CD4-positive, alpha-beta T cell treated with Interleukin-15 for 1 hour (primary cell): ENCODE results near the gene SUSD3.

ENCODE experiments used
- DNase-seq: peaks from one replicate; pipeline ENCODE4 v3.0.0-alpha.2; 2020

Gene SUSD3

GRCh38 chr9:93114169-93114983, 55.9 kb downstream of the SUSD3 start:
- DNase-seq, result peak; percentile 20

DNA sequence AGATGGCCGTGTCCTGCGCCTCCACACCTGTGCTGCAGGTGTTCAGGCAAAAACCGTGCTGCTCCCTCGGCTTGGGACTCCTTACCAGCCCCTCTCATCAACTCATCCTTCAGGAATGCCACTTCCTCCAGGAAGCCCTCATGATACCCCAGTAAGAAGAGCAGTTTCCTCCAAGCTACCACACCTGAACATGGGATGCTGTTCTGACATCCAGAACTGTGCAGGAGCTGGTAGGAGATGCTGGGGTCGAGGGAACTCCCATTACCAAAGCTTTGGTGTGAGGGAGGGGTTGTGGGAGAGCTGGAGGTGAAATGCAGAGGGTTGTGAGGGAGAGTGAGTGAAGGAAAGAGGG, 56.5 kb downstream of the SUSD3 start:
- DNase-seq, result no peak

DNA sequence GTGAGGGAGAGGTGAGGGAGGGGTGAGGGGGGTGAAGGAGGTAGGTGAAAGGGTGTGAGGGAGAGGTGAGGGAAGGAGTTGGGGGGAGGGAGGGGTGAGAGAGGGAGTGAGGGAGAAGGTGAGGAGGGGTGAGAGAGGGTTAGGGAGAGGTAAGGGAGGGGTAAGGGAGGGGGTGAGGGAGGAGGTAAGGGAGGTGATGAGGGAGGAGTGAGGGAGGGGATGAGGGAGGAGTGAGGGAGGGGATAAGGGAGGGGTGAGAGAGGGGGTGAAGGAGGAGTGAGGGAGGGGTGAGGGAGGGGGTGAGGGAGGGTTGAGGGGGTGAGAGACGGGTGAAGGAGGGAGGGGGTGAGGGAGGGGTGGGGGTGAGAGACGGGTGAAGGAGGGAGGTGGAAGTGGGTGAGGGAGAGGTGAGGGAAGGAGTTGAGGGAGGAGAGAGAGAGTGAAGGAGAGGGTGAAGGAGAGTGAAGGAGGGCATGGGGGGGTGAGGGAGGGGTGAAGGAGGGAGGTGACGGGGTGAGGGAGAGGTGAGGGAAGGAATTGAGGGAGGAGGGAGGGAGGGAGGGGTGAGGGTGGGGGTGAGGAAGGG, 57.1 kb downstream of the SUSD3 start:
- no peak for DNase-seq

GRCh38 chr9:93116072-93116961, 57.8 kb downstream of the SUSD3 start:
- DNase-seq, result peak; percentile 84

DNA sequence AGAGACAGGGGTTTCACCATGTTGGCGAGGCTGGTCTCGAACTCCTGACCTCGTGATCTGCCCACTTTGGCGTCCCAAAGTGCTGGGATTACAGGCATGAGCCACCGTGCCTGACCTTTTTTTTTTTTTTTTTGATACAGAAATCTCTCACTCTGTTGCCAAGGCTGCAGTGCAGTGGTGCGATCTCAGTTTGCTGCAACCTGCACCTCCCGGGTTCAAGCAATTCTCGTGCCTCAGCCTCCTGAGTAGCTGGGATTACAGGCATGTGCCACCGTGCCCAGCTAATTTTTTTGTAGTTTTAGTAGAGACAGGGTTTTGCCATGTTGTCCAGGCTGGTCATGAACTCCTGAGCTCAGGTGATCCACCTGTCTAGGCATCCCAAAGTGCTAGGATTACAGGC, 59.0 kb downstream of the SUSD3 start:
- DNase-seq, result peak; percentile 14

DNA sequence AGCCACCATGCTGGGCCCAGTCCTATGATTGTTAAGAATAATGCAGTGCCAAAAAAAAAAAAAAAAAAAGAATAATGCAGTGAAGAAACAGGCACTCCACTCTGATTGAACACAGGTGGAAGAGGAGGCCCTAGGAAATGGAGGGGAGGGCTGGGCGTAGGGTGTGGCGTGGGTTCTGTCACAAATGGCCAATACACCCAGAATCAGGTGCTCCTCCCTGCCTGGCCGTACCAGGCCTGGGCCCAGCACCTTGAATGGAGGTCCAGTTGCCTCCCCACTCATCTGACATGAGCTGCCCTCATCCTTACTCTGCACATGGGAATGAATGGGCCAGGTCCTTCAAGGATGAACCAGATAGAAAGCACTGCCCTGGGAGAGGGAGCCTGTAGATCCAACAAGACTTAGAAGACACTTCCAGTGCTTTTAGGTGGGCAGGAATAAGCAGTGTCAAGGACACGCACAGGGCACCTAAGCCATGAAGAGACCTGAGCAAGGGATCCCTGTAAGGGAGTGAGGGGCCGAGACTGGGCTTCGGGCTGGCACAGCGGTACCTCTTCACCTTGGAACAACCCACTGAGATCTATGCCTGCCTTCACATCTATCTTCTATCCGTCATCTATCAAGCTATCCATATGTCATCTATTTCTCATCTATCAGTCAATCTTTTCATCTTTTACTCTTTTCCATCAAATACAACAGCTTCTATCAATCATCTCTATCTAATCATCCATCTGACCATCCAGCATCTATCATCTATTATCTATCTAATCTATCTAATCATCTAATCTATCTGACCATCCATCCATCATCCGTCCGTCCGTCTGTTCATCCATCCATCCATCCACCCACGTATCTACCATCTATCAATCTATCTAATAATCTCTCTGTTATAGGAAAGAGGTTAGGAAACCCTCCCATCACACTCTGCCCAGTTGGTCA, 59.7 kb downstream of the SUSD3 start:
- DNase-seq, result peak; percentile 17

GRCh38 chr9:93118863-93119702, 60.6 kb downstream of the SUSD3 start:
- peak; percentile 20 for DNase-seq

- DNase-seq, result no peak
Measured at GRCh38 chr9:93119703-93119952, 61.1 kb downstream of the SUSD3 start.

- peak; percentile 88 for DNase-seq
Measured at GRCh38 chr9:93119953-93120845, 61.7 kb downstream of the SUSD3 start.

DNA sequence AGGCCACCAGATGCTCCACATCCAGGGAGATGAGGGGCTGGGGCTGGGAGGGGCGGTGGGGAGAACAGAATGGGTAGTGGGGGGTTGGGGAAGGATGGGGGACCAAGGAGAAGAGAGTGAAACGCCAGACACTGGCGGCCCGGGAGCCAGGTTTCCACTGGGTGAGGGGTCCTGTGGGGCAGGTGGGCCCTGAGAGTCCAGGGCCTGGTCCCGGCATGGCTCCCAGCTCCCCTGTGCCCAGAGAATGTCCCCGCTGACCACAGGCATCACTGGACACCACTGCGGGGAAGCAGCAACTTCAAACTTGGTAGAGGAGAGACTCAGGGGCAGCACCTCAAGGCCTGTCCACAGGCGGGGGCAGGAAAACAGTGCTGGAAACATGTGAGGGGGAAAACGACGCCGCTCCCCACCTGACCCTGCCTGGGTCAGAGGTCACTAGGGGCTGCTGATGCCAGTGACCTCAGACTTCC, 62.4 kb downstream of the SUSD3 start:
- peak; percentile 16 for DNase-seq

- DNase-seq, result peak; percentile 15
Measured at GRCh38 chr9:93121316-93122241, 63.1 kb downstream of the SUSD3 start.

DNA sequence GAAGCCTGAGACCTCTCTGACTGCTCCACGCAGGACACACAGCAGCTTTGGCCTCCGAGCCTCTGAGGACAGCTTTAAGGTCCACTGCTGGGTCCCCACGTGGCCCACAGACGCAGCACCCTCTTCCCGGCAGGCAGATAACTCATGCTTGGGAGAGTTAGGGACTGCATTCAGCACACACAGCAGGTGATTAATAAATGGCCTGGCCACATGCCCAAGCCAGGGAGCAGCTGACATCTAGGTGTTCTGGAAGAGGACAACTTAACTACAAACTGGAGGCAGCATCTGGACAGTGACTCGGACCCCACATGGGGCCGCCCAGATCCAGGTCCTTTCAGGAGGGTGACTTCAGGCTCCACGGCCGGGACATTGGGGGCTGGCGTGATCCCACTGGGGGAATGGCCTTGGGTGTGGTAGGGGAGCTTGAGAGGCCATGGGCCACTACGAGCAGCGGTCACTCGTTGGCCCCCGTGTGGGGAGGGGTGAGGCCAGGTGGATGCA, 64.3 kb downstream of the SUSD3 start:
- peak; percentile 16 for DNase-seq

- peak; percentile 16 for DNase-seq
Measured at GRCh38 chr9:93123561-93124283, 65.2 kb downstream of the SUSD3 start.

DNA sequence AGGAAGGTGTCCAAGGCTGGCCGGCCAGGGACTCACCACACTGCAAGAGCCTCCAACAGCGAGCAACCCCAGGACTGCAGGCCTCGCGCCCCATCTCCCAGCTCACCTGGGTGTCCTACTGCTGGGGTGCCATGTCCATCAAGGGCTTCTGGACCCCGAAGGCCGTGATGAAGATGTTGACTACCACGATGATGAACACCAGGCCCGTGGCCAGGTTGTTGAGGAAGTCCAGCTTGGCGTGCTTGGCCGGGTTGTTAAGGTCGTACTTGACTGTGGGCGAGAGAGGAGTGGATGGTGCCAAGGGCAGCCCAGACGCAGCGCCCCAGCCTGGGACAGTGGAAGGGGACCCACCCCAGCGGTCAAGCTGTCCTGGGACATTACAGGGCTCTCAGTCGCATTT, 66.3 kb downstream of the SUSD3 start:
- no peak for DNase-seq

DNA sequence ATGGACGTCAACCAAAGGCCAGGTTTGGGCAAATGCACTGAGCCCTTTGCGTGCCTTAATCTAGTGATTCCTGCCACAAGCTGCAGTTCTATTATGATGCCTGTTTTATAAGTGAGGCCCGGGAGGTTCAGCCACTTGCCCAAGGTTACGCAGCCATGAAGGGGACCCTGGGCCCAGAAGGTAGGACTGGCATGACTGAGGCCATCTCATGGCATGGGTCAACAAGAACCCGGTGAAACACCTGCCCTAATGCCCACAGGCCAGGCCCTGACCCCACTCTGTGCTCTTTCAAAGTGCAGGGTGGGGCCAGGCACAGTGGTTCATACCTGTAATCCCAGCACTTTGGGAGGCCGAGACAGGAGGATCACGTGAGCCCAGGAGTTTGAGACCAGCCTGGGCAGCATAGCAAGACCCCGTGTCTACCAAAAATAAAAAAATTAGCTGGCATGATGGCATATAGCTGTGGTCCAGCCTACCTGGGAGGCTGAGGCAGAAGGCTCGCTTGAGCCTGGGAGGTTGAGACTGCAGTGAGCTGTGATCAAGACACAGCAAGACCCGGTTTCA, 66.9 kb downstream of the SUSD3 start:
- peak; percentile 12 for DNase-seq

- peak; percentile 35 for DNase-seq
Measured at GRCh38 chr9:93126151-93126781, 67.8 kb downstream of the SUSD3 start.

- DNase-seq, result peak; percentile 18
Measured at GRCh38 chr9:93126825-93127368, 68.4 kb downstream of the SUSD3 start.
